K562 (cell line): ENCODE measurements around the gene PLD5. TPM values are rescaled to one million over a fixed set of nuclear protein-coding genes. Genes with fewer than 3 reads are reported as not detected.
"Not testable (repeated sequence)": the region's sequence is repeated elsewhere in the genome, so short reads cannot be mapped to it uniquely, and the experiment has no call there.

Source experiments
- ATAC-seq: fragments of 200-7000 bp; cut with Tn5 transposase; 3 replicates; pipeline ENCODE4 v1.9.1; 2020; ENCODE audit warnings: moderate library complexity
- BruUV-seq: library from RNA; stranded (reverse); fragments of 400-500 nt; replicated peaks from 2 replicates; lab custom pipeline; 2021; lab: Mats Ljungman, UMichigan
- CTCF ChIA-PET: fragments of 300-600 bp; formaldehyde crosslinking; extraction: SDS; loops from one replicate; lab custom pipeline; 2021; ENCODE audit warnings: low intra/inter-chr PET ratio; lab: Yijun Ruan, JAX
- POLR2A ChIA-PET: fragments of 300-600, 350-650 bp; sonication (Branson Sonifier 250); formaldehyde crosslinking; extraction: SDS; loops from one replicate; lab custom pipeline; 2021; ENCODE audit warnings: antibody characterized with exemption, inconsistent platforms; lab: Yijun Ruan, JAX
- DNase-seq, 4 experiments: peaks; one replicate each; pipeline versions ENCODE4 v3.0.0 to v3.0.0-alpha.2; 2011 to 2018; ENCODE audit warnings: low spot score in 3 of 4, mixed read lengths in 3 of 4; ENCODE audit errors: extremely low read depth in 1 of 4
- FAIRE-seq: peaks from 2 replicates; lab custom pipeline; 2011; peaks lifted over from hg19 to GRCh38; lab: Jason Lieb, UNC
- H2AFZ ChIP-seq: 2 replicates; pipeline ENCODE4 v1.6.0; 2011; ENCODE audit warnings: low read depth, low read length, control low read depth, inconsistent platforms
- H3K27ac ChIP-seq: fragments of 200-600 bp; 3 replicates; pipeline ENCODE4 v1.8.0; 2011; ENCODE audit warnings: low read depth, mild to moderate bottlenecking, control low read depth, inconsistent platforms, low read length, moderate library complexity, mixed read lengths; ENCODE audit errors: extremely low read depth
- H3K27me3 ChIP-seq, 2 experiments: fragments of 300-600 bp in 1 of 2; 2 replicates in 1 of 2; 3 replicates in 1 of 2; pipeline versions ENCODE4 v1.6.0 to v1.8.0; 2011; ENCODE audit warnings: inconsistent platforms in 2 of 2, low read length in 2 of 2, mild to moderate bottlenecking in 1 of 2, mixed read lengths in 1 of 2, moderate library complexity in 1 of 2; ENCODE audit not compliant: control insufficient read depth in 2 of 2, insufficient read depth in 2 of 2
- H3K36me3 ChIP-seq: fragments of 300-600 bp; 3 replicates; pipeline ENCODE4 v1.8.0; 2011; ENCODE audit warnings: mild to moderate bottlenecking, low read length, inconsistent platforms; ENCODE audit not compliant: control insufficient read depth, insufficient read depth
- H3K4me1 ChIP-seq, 2 experiments: fragments of 200-600 bp in 1 of 2; replicated peaks in 1 of 2; 2 replicates in 1 of 2; 3 replicates in 1 of 2; pipeline versions ENCODE4 v1.5.1 to v1.8.0; 2011; ENCODE audit warnings: inconsistent platforms in 2 of 2, low read length in 2 of 2, mild to moderate bottlenecking in 1 of 2, mixed read lengths in 1 of 2, moderate library complexity in 1 of 2; ENCODE audit not compliant: control insufficient read depth in 2 of 2, insufficient read depth in 2 of 2
- H3K4me2 ChIP-seq: 2 replicates; pipeline ENCODE4 v1.6.1; 2011; ENCODE audit warnings: low read length, control low read depth, inconsistent platforms, mixed read lengths; ENCODE audit not compliant: insufficient read depth
- H3K4me3 ChIP-seq: fragments of 200-600 bp; sonication (generic), shearing (Covaris generic); 2 replicates; pipeline ENCODE4 v1.5.1; 2016; ENCODE audit warnings: control low read depth, inconsistent platforms
- H3K79me2 ChIP-seq: fragments of 200-600 bp; 3 replicates; pipeline ENCODE4 v1.8.0; 2011; ENCODE audit warnings: low read length, inconsistent platforms; ENCODE audit not compliant: control insufficient read depth, insufficient read depth
- H3K9ac ChIP-seq, 2 experiments: 2 replicates each; pipeline versions ENCODE4 v1.6.0 to v1.6.1; 2011; ENCODE audit warnings: low read depth in 2 of 2, low read length in 2 of 2, control low read depth in 1 of 2, inconsistent platforms in 1 of 2, mild to moderate bottlenecking in 1 of 2, mixed read lengths in 1 of 2; ENCODE audit not compliant: insufficient read depth in 1 of 2
- H3K9me1 ChIP-seq: one replicate; pipeline ENCODE4 v1.6.0; 2011; ENCODE audit warnings: inconsistent platforms, mild to moderate bottlenecking, low read length, moderate library complexity; ENCODE audit not compliant: control insufficient read depth, insufficient read depth
- H3K9me3 ChIP-seq: replicated peaks from 2 replicates; pipeline ENCODE4 v1.5.1; 2011; ENCODE audit warnings: low read depth, low read length, inconsistent platforms; ENCODE audit not compliant: control insufficient read depth, insufficient read depth
- H4K20me1 ChIP-seq: replicated peaks from 2 replicates; pipeline ENCODE4 v1.6.1; 2011; ENCODE audit warnings: low read length, inconsistent platforms, mixed read lengths; ENCODE audit not compliant: control insufficient read depth, insufficient read depth
- FOS ChIP-seq: IDR thresholded peaks from 3 replicates; pipeline ENCODE4 v1.6.1; 2011; ENCODE audit not compliant: insufficient read length; ENCODE audit errors: extremely low read depth
- IRF1 ChIP-seq: sonication (generic); formaldehyde crosslinking; IDR thresholded peaks from 2 replicates; pipeline ENCODE4 v1.8.0; 2022; ENCODE audit warnings: missing genetic modification reagents, mild to moderate bottlenecking, borderline replicate concordance
- RBM25 ChIP-seq: fragments of 200-400 bp; formaldehyde crosslinking; IDR thresholded peaks from 2 replicates; pipeline ENCODE4 v1.6.1; 2018; ENCODE audit warnings: low read length, low read depth, moderate library complexity; ENCODE audit not compliant: severe bottlenecking
- ZNF165 ChIP-seq: fragments of 250-450 bp; sonication (Bioruptor Pico); IDR thresholded peaks from 2 replicates; pipeline ENCODE4 v1.4.0; 2020; ENCODE audit warnings: borderline replicate concordance
- ZNF318 ChIP-seq, 2 experiments: fragments of 450-650 bp; IDR thresholded peaks; 2 replicates each; pipeline ENCODE4 v1.6.1; 2016; ENCODE audit warnings: mild to moderate bottlenecking in 2 of 2, borderline replicate concordance in 1 of 2, low read depth in 1 of 2, moderate library complexity in 1 of 2
- WGBS: fragments of 100-300 bp; shearing (Covaris generic); methylation state at CpG from one replicate; pipeline ENCODE4 v1.1.6; 2016; ENCODE audit warnings: low coverage, mixed read lengths; ENCODE audit not compliant: insufficient coverage; ENCODE audit errors: missing lambda C conversion rate; 5-methylcytosine and 5-hydroxymethylcytosine counted together
- in situ Hi-C: fragments of 300-500 bp; cut with MboI; formaldehyde crosslinking; loops from 4 replicates; pipeline ENCODE4 v1.15.0; 2018; ENCODE audit warnings: inconsistent platforms, mixed read lengths
- intact Hi-C: fragments of 100-400 bp; cut with micrococcal nuclease; formaldehyde crosslinking; loops from 2 replicates; pipeline ENCODE4 v1.14.2; 2022
- polyA plus RNA-seq, 8 experiments: library from polyadenylated mRNA; depleted of rRNA in 4 of 8; stranded (reverse) in 5 of 8; unstranded in 3 of 8; fragments of >200 nt; fragmentation: Nextera tagmentation in 2 of 8; fragmentation: Illumina TruSeq in 1 of 8; extraction: Ambion mirVana in 2 of 8; extraction: Trizol in 1 of 8; gene quantifications; 2 replicates each; pipeline versions ENCODE4 v1.2.1 to v1.2.3, GENCODE V29; 2011 to 2014; ENCODE audit warnings: inconsistent platforms in 1 of 8, missing spikeins in 1 of 8
- total RNA-seq, 7 experiments: library from RNA; depleted of rRNA in 6 of 7; stranded (reverse); fragments of >200 nt in 6 of 7; fragmentation: Illumina TruSeq in 2 of 7; extraction: Trizol in 2 of 7; gene quantifications; 2 replicates each; pipeline versions ENCODE4 v1.2.1 to v1.2.3, GENCODE V29; 2011 to 2021; ENCODE audit warnings: low replicate concordance in 1 of 7

The PLD5 gene
- total and polyA plus RNA-seq, 9 of the 15 experiments (the other 6 are each of a cell fraction or from before 2014, with no cell fraction given) = not detected

GRCh38 chr1:242184955-242185354, 339.5 kb downstream of the PLD5 start (continued):
- no peak for TF ChIP-seq IRF1 (CRISPR knock-in tag)
- no peak for TF ChIP-seq ZNF318 (IDR thresholded peaks at IDR 0.05; ENCODE audit: borderline replicate concordance in 1 of 2, low read depth in 1 of 2)
- no peak for TF ChIP-seq ZNF165 (CRISPR knock-in tag)
- TF ChIP-seq FOS = no peak
- TF ChIP-seq RBM25 = no peak

- DNase-seq, H3K9me1 ChIP-seq, H2AFZ ChIP-seq, H3K9me3 ChIP-seq, H3K4me1 ChIP-seq, in situ Hi-C loops, BruUV-seq, H3K27ac ChIP-seq, ATAC-seq, H3K79me2 ChIP-seq, FAIRE-seq, intact Hi-C loops, H3K36me3 ChIP-seq, H3K9ac ChIP-seq, H3K4me2 ChIP-seq, H3K4me3 ChIP-seq, H3K27me3 ChIP-seq, CTCF ChIA-PET, H4K20me1 ChIP-seq: not testable (repeated sequence)
- POLR2A ChIA-PET = interaction anchor here (0.7 kb wide), 1 partner anchor 41 kb away, joined by 3 read pairs; no protein-coding TSS in a partner anchor
- whole genome bisulfite sequencing = 2% methylated on average over 5 of the region's 5 CpGs
Observed at GRCh38 chr1:242179767-242180166, 344.7 kb downstream of the PLD5 start.
